GM12878 (cell line): ENCODE measurements around the gene RRAD. TPM values are rescaled to one million over a fixed set of nuclear protein-coding genes. Genes with fewer than 3 reads are reported as not detected.
A peak's percentile ranks its signal among the peaks of the same experiment; 100 is the strongest.

ENCODE experiments used
- ATAC-seq: fragments of 200-7000 bp; cut with Tn5 transposase; 3 replicates; pipeline ENCODE4 v1.9.1; 2020; ENCODE audit warnings: mild to moderate bottlenecking, moderate library complexity
- BruUV-seq: library from RNA; stranded (reverse); fragments of 400-500 nt; replicated peaks from 2 replicates; lab custom pipeline; 2021; lab: Mats Ljungman, UMichigan
- CTCF ChIA-PET: fragments of 300-600 bp; sonication (Branson Sonifier 250); formaldehyde crosslinking; extraction: SDS; loops from one replicate; lab custom pipeline; 2021; ENCODE audit warnings: inconsistent platforms; lab: Yijun Ruan, JAX
- POLR2A ChIA-PET: fragments of 350-600 bp; formaldehyde crosslinking; extraction: SDS; loops from one replicate; lab custom pipeline; 2021; ENCODE audit warnings: inconsistent platforms; lab: Charles Lee
- RAD21 ChIA-PET: fragments of 300-600 bp; sonication (Branson Sonifier 250); formaldehyde crosslinking; loops from one replicate; lab custom pipeline; 2023; ENCODE audit warnings: antibody characterized with exemption; ENCODE audit not compliant: unreplicated experiment; lab: Charles Lee
- SMC1A ChIA-PET: fragments of 300-600 bp; sonication (Branson Sonifier 250); formaldehyde crosslinking; loops from one replicate; lab custom pipeline; 2023; ENCODE audit not compliant: unreplicated experiment, uncharacterized antibody; lab: Charles Lee
- DNase-seq: peaks from one replicate; pipeline ENCODE4 v3.0.0-alpha.2; 2011; ENCODE audit warnings: low read depth, low spot score
- FAIRE-seq: peaks from 3 replicates; lab custom pipeline; 2011; peaks lifted over from hg19 to GRCh38; lab: Jason Lieb, UNC
- H2AFZ ChIP-seq: 2 replicates; pipeline ENCODE4 v1.6.0; 2011; ENCODE audit warnings: low read depth, low read length, control low read depth; ENCODE audit not compliant: control insufficient read depth
- H3K27ac ChIP-seq: 2 replicates; pipeline ENCODE4 v1.5.1; 2011; ENCODE audit warnings: control low read depth; ENCODE audit not compliant: control insufficient read depth, insufficient read depth
- H3K27me3 ChIP-seq, 2 experiments: replicated peaks in 1 of 2; 2 replicates each; pipeline versions ENCODE4 v1.6.0 to v1.6.1; 2011; ENCODE audit warnings: low read length in 1 of 2; ENCODE audit not compliant: control insufficient read depth in 2 of 2, insufficient read depth in 2 of 2
- H3K36me3 ChIP-seq, 2 experiments: 2 replicates each; pipeline ENCODE4 v1.5.1; 2011; ENCODE audit warnings: low read length in 1 of 2; ENCODE audit not compliant: control insufficient read depth in 2 of 2, insufficient read depth in 2 of 2
- H3K4me1 ChIP-seq: 2 replicates; pipeline ENCODE4 v1.6.1; 2011; ENCODE audit warnings: mild to moderate bottlenecking, low read length, moderate library complexity, mixed read lengths; ENCODE audit not compliant: control insufficient read depth, insufficient read depth
- H3K4me2 ChIP-seq: 2 replicates; pipeline ENCODE4 v1.6.0; 2011; ENCODE audit warnings: control low read depth; ENCODE audit not compliant: control insufficient read depth, insufficient read depth
- H3K4me3 ChIP-seq: fragments of 200-600 bp; sonication (generic); 2 replicates; pipeline ENCODE4 v1.5.1; 2016
- H3K79me2 ChIP-seq: 2 replicates; pipeline ENCODE4 v1.6.0; 2011; ENCODE audit warnings: low read length; ENCODE audit not compliant: control insufficient read depth, insufficient read depth
- H3K9ac ChIP-seq: 2 replicates; pipeline ENCODE4 v1.8.0; 2011; ENCODE audit warnings: low read length, control low read depth, mixed read lengths; ENCODE audit not compliant: control insufficient read depth, insufficient read depth
- H3K9me3 ChIP-seq: replicated peaks from 3 replicates; pipeline ENCODE4 v1.5.1; 2011; ENCODE audit warnings: mild to moderate bottlenecking, low read length; ENCODE audit not compliant: control insufficient read depth, insufficient read depth
- H4K20me1 ChIP-seq: 2 replicates; pipeline ENCODE4 v1.6.0; 2011; ENCODE audit not compliant: control insufficient read depth, insufficient read depth
- ATF7 ChIP-seq: fragments of 450-650 bp; IDR thresholded peaks from 2 replicates; pipeline ENCODE4 v1.6.1; 2016; ENCODE audit warnings: low read depth, mild to moderate bottlenecking
- BHLHE40 ChIP-seq, 2 experiments: fragments of 450-650 bp in 1 of 2; IDR thresholded peaks; 2 replicates each; pipeline ENCODE4 v1.6.1; 2011 to 2017; ENCODE audit warnings: low read depth in 2 of 2, borderline replicate concordance in 1 of 2, improper control_type of control experiment in 1 of 2, low read length in 1 of 2, mild to moderate bottlenecking in 1 of 2
- EP300 ChIP-seq, 2 experiments: fragments of 150-350 bp in 1 of 2; IDR thresholded peaks; 2 replicates each; pipeline ENCODE4 v1.6.1; 2011 to 2012; ENCODE audit warnings: low read depth in 2 of 2, low read length in 2 of 2, borderline replicate concordance in 1 of 2, improper control_type of control experiment in 1 of 2, inconsistent platforms in 1 of 2; ENCODE audit not compliant: control insufficient read depth in 1 of 2
- HDAC6 ChIP-seq: fragments of 200-600 bp; sonication (generic); IDR thresholded peaks from one replicate; pipeline ENCODE4 v1.8.0; 2017; ENCODE audit warnings: antibody characterized with exemption; ENCODE audit not compliant: unreplicated experiment
- IKZF1 ChIP-seq: fragments of 450-650 bp; conservative IDR thresholded peaks from 2 replicates; pipeline ENCODE4 v1.6.1; 2017; ENCODE audit warnings: antibody characterized with exemption, mild to moderate bottlenecking
- LARP7 ChIP-seq: fragments of 450-650 bp; IDR thresholded peaks from 2 replicates; pipeline ENCODE4 v1.6.1; 2017; ENCODE audit warnings: mild to moderate bottlenecking
- MEF2A ChIP-seq: IDR thresholded peaks from 2 replicates; pipeline ENCODE4 v1.6.1; 2011; ENCODE audit warnings: low read depth, mild to moderate bottlenecking, low read length, moderate library complexity; ENCODE audit not compliant: insufficient read depth
- NBN ChIP-seq: fragments of 450-650 bp; IDR thresholded peaks from 2 replicates; pipeline ENCODE4 v1.6.1; 2016
- NR2F1 ChIP-seq: fragments of 450-650 bp; conservative IDR thresholded peaks from 2 replicates; pipeline ENCODE4 v1.6.1; 2017; ENCODE audit warnings: mild to moderate bottlenecking
- RB1 ChIP-seq: fragments of 450-650 bp; formaldehyde crosslinking; IDR thresholded peaks from 2 replicates; pipeline ENCODE4 v1.6.1; 2017; ENCODE audit warnings: mild to moderate bottlenecking, borderline replicate concordance
- RCOR1 ChIP-seq: conservative IDR thresholded peaks from 2 replicates; pipeline ENCODE4 v1.6.1; 2012; ENCODE audit warnings: low read depth, low read length, improper control_type of control experiment
- TBL1XR1 ChIP-seq: IDR thresholded peaks from 2 replicates; pipeline ENCODE4 v1.6.1; 2012; ENCODE audit warnings: low read depth, low read length, improper control_type of control experiment
- YY1 ChIP-seq: IDR thresholded peaks from 2 replicates; pipeline ENCODE4 v1.6.1; 2011; ENCODE audit warnings: low read depth, mild to moderate bottlenecking, low read length
- ZNF274 ChIP-seq: IDR thresholded peaks from one replicate; pipeline ENCODE4 v1.8.0; 2011; ENCODE audit not compliant: insufficient read length, insufficient read depth
- WGBS: methylation state at CpG from one replicate; pipeline ENCODE4 v1.1.6; 2016; ENCODE audit warnings: low lambda C conversion rate; ENCODE audit not compliant: insufficient replicate concordance, insufficient coverage; ENCODE audit errors: missing lambda C conversion rate; 5-methylcytosine and 5-hydroxymethylcytosine counted together
- in situ Hi-C: fragments of 300-500 bp; cut with MboI; formaldehyde crosslinking; loops from 9 replicates; pipeline ENCODE4 v1.14.3; 2018; ENCODE audit warnings: mixed read lengths
- intact Hi-C: fragments of 100-400 bp; cut with micrococcal nuclease; formaldehyde crosslinking; loops from one replicate; pipeline ENCODE4 v1.14.2; 2022; ENCODE audit not compliant: unreplicated experiment
- polyA plus RNA-seq, 11 experiments: library from polyadenylated mRNA; depleted of rRNA in 4 of 11; unstranded in 6 of 11; stranded (reverse) in 5 of 11; fragments of >200 nt; fragmentation: Nextera tagmentation in 4 of 11; fragmentation: Illumina TruSeq in 1 of 11; extraction: Ambion mirVana in 4 of 11; extraction: Trizol in 1 of 11; gene quantifications; 1 replicate in 1 of 11; 2 replicates in 10 of 11; pipeline versions ENCODE4 v1.2.1 to v1.2.3, GENCODE V29; 2011 to 2016; ENCODE audit warnings: inconsistent platforms in 2 of 11, missing spikeins in 2 of 11, low read depth in 1 of 11
- total RNA-seq, 4 experiments: library from RNA; depleted of rRNA in 3 of 4; stranded (reverse); fragments of >200 nt in 3 of 4; fragmentation: Illumina TruSeq in 1 of 4; extraction: Trizol in 1 of 4; gene quantifications; 2 replicates each; pipeline versions ENCODE4 v1.2.1 to v1.2.3, GENCODE V29; 2013 to 2021
- TF ChIP-seq, protein P1 (sequence below): IDR thresholded peaks from 2 replicates; pipeline ENCODE4 v1.6.1; 2012; ENCODE audit warnings: mild to moderate bottlenecking, low read depth, low read length
- TF ChIP-seq, protein P2 (sequence below), 3 experiments: IDR thresholded peaks in 2 of 3; conservative IDR thresholded peaks in 1 of 3; 2 replicates each; pipeline ENCODE4 v1.5.1; 2011; ENCODE audit warnings: low read depth in 3 of 3, low read length in 3 of 3, mild to moderate bottlenecking in 3 of 3, control low read depth in 2 of 3, moderate library complexity in 2 of 3, inconsistent platforms in 1 of 3, mixed read lengths in 1 of 3; ENCODE audit not compliant: control insufficient read depth in 2 of 3, insufficient read depth in 1 of 3; ENCODE audit errors: extremely low read depth in 1 of 3
- TF ChIP-seq, protein P3 (sequence below): IDR thresholded peaks from 2 replicates; pipeline ENCODE4 v1.6.1; 2012; ENCODE audit warnings: low read depth, low read length, improper control_type of control experiment

RRAD gene
- total and polyA plus RNA-seq, 10 of the 15 experiments (the other 5 are each of a cell fraction or from before 2014, with no cell fraction given), result 0.11 to 8.5 (median 2.8) TPM

DNA sequence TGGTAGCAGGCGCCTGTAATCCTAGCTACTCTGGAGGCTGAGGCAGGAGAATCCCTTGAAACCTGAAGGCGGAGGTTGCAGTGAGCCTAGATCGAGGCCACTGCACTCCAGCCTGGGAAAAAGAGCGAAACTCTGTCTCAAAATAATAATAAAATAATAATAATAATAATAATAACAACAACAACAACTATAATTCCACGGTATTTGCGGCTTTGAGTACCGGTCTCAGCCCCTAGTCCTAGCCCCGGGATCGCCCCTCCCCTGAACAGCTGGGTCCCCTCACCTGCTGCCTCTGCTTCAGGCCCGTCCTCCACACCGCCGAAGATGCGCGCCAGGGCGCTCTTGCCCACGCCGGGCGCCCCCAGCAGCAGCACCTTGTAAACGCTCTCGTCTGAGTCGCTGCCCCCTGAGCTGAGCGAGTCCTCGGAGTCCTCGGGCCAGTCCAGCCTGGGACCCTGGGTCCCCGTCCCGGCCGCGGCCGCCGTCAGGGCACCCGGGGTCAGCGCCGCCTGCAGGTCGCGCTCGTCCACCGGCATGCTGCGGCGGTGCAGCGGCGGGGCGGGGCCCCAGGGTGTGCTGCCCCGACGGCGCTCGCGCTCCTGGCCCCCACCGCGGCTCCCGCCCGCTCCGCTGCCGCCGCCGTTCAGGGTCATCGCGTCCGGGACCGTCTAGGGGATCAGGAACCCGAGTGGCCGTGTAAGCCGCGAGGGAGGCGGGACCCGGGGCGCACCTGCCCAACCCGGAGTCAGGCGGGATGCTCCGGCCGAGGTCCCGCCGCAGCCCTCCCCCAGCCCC, 611 bp downstream of the RRAD start:
- H3K9me3 ChIP-seq, result no peaks in the 10 kb centered on the region
- no peak for TF ChIP-seq TBL1XR1
- TF ChIP-seq, protein P1, sequence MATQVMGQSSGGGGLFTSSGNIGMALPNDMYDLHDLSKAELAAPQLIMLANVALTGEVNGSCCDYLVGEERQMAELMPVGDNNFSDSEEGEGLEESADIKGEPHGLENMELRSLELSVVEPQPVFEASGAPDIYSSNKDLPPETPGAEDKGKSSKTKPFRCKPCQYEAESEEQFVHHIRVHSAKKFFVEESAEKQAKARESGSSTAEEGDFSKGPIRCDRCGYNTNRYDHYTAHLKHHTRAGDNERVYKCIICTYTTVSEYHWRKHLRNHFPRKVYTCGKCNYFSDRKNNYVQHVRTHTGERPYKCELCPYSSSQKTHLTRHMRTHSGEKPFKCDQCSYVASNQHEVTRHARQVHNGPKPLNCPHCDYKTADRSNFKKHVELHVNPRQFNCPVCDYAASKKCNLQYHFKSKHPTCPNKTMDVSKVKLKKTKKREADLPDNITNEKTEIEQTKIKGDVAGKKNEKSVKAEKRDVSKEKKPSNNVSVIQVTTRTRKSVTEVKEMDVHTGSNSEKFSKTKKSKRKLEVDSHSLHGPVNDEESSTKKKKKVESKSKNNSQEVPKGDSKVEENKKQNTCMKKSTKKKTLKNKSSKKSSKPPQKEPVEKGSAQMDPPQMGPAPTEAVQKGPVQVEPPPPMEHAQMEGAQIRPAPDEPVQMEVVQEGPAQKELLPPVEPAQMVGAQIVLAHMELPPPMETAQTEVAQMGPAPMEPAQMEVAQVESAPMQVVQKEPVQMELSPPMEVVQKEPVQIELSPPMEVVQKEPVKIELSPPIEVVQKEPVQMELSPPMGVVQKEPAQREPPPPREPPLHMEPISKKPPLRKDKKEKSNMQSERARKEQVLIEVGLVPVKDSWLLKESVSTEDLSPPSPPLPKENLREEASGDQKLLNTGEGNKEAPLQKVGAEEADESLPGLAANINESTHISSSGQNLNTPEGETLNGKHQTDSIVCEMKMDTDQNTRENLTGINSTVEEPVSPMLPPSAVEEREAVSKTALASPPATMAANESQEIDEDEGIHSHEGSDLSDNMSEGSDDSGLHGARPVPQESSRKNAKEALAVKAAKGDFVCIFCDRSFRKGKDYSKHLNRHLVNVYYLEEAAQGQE, result no peak
- TF ChIP-seq NR2F1, result peak; percentile 87
- no peak for TF ChIP-seq EP300 (IDR thresholded peaks at IDR 0.05; ENCODE audit: borderline replicate concordance in 1 of 2, control insufficient read depth in 1 of 2, low read depth in 2 of 2, low read length in 2 of 2)
- no peak for TF ChIP-seq MEF2A
- TF ChIP-seq YY1, result peak; percentile 32; the same call in 1 of the 2 replicates
- no peak for TF ChIP-seq RCOR1
- peak; percentile 66 for TF ChIP-seq LARP7
- no peak for TF ChIP-seq NBN
- TF ChIP-seq HDAC6, result no peak
- TF ChIP-seq ATF7, result no peak
- TF ChIP-seq, protein P2, sequence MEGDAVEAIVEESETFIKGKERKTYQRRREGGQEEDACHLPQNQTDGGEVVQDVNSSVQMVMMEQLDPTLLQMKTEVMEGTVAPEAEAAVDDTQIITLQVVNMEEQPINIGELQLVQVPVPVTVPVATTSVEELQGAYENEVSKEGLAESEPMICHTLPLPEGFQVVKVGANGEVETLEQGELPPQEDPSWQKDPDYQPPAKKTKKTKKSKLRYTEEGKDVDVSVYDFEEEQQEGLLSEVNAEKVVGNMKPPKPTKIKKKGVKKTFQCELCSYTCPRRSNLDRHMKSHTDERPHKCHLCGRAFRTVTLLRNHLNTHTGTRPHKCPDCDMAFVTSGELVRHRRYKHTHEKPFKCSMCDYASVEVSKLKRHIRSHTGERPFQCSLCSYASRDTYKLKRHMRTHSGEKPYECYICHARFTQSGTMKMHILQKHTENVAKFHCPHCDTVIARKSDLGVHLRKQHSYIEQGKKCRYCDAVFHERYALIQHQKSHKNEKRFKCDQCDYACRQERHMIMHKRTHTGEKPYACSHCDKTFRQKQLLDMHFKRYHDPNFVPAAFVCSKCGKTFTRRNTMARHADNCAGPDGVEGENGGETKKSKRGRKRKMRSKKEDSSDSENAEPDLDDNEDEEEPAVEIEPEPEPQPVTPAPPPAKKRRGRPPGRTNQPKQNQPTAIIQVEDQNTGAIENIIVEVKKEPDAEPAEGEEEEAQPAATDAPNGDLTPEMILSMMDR (IDR thresholded peaks at IDR 0.05 in 2 of 3, conservative IDR thresholded peaks at IDR 0.05 in 1 of 3; ENCODE audit: control insufficient read depth in 2 of 3, extremely low read depth in 1 of 3, insufficient read depth in 1 of 3, low read depth in 3 of 3, low read length in 3 of 3), result peak; percentile 33 to 45 (median 34); a peak in 5 of 6 replicates
- 0 out of 2 replicates have a peak, but pooled peaks have one; percentile 43 for TF ChIP-seq RB1
- no peak for TF ChIP-seq ZNF274
- TF ChIP-seq, protein P3, sequence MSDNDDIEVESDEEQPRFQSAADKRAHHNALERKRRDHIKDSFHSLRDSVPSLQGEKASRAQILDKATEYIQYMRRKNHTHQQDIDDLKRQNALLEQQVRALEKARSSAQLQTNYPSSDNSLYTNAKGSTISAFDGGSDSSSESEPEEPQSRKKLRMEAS, result no peak
- peak; percentile 88 for TF ChIP-seq IKZF1
- peak in 1 of 2 experiments; percentile 56; a peak in 2 of 4 replicates for TF ChIP-seq BHLHE40 (IDR thresholded peaks at IDR 0.05; ENCODE audit: borderline replicate concordance in 1 of 2, low read depth in 2 of 2, low read length in 1 of 2)

More for the DNA sequence above, 611 bp downstream of the RRAD start:
- ChIA-PET POLR2A (no interaction called here), SMC1A (no interaction called here), CTCF (interaction anchor here (0.5 to 6.7 kb wide), 4 partner anchors 31 to 173 kb away, joined by 3 to 77 read pairs (median 5); partner anchors contain the start of gene NAE1), RAD21 (no interaction called here)
- Histone ChIP-seq H3K4me3 (peak overlapping the region; percentile 53), H3K27ac (no peak overlapping the region), H3K9ac (no peak overlapping the region), H3K4me2 (peak overlapping the region; percentile 79), H3K27me3 (no peaks in the 10 kb centered on the region; a peak in 3 of 4 replicates), H3K4me1 (peaks cover 29% of the 10 kb centered on the region), H3K79me2 (no peaks in the 10 kb centered on the region), H3K36me3 (no peaks in the 10 kb centered on the region), H4K20me1 (no peaks in the 10 kb centered on the region), H2AFZ (no peak overlapping the region)
- no peak for FAIRE-seq
- 14% methylated on average over 68 of the region's 72 CpGs for WGBS
- DNase-seq, result no peak
- BruUV-seq, result TSS peak; percentile 46
- in situ Hi-C loops (no loop called here), intact Hi-C loops (loop anchor here (5.0 kb wide), 1 partner anchor 172 kb away; the partner anchor contains the start of gene DYNC1LI2)
- peak; percentile 72 for ATAC-seq
